HG03565 (cell line): ENCODE results near the gene SLC38A10.

ENCODE experiments used
- ATAC-seq: cut with Tn5 transposase; IDR thresholded peaks from one replicate; pipeline ENCODE4 v1.9.1; 2021; ENCODE audit warnings: mild to moderate bottlenecking, moderate library complexity; ENCODE audit not compliant: unreplicated experiment

Gene SLC38A10

GRCh38 chr17:81295031-81295675 lies at the start of gene SLC38A10:
Gene SLC38A10, minus strand, starts transcription at chr17:81295307. Its CDS starts 386 bp downstream, at chr17:81294921.
- ATAC-seq = peak; percentile 76

- ATAC-seq = no peak
Measured at GRCh38 chr17:81342269-81343070, 47.4 kb upstream of the SLC38A10 start.

GRCh38 chr17:81341516-81342268 lies 46.6 kb upstream of the SLC38A10 start:
- no peak for ATAC-seq

- no peak for ATAC-seq
Measured at GRCh38 chr17:81340607-81341515, 45.8 kb upstream of the SLC38A10 start.

- no peak for ATAC-seq
Measured at GRCh38 chr17:81339534-81340296, 44.6 kb upstream of the SLC38A10 start.

GRCh38 chr17:81339191-81339533 lies 44.1 kb upstream of the SLC38A10 start:
- no peak for ATAC-seq

- ATAC-seq = no peak
Measured at GRCh38 chr17:81338274-81339190, 43.4 kb upstream of the SLC38A10 start.

GRCh38 chr17:81337476-81337879 lies 42.4 kb upstream of the SLC38A10 start:
- no peak for ATAC-seq

- no peak for ATAC-seq
Measured at GRCh38 chr17:81336930-81337325, 41.8 kb upstream of the SLC38A10 start.

GRCh38 chr17:81336296-81336929 lies 41.3 kb upstream of the SLC38A10 start:
- ATAC-seq = no peak

- no peak for ATAC-seq
Measured at GRCh38 chr17:81335773-81336157, 40.7 kb upstream of the SLC38A10 start.

GRCh38 chr17:81334987-81335772 lies 40.1 kb upstream of the SLC38A10 start:
- no peak for ATAC-seq

- no peak for ATAC-seq
Measured at GRCh38 chr17:81334391-81334901, 39.3 kb upstream of the SLC38A10 start.

GRCh38 chr17:81333616-81334368 lies 38.7 kb upstream of the SLC38A10 start:
- no peak for ATAC-seq

- no peak for ATAC-seq
Measured at GRCh38 chr17:81332914-81333528, 37.9 kb upstream of the SLC38A10 start.

- no peak for ATAC-seq
Measured at GRCh38 chr17:81332118-81332834, 37.2 kb upstream of the SLC38A10 start.
